ENCODE data around the gene PAQR5.
"Not testable (repeated sequence)": the region's sequence is repeated elsewhere in the genome, so short reads cannot be mapped to it uniquely, and the experiment has no call there.

PAQR5 gene

GRCh38 chr15:69439623-69440022 lies 140.9 kb downstream of the PAQR5 start:
- Histone ChIP-seq H3K36me3 (ENCODE audit: control insufficient read depth, insufficient read depth, low read length) (peaks cover 6% of the 10 kb centered on the region), H3K27me3 (replicated peaks; ENCODE audit: control insufficient read depth, insufficient read depth, low read length) (no peaks in the 10 kb centered on the region), H3K4me3 (replicated peaks; ENCODE audit: low read depth, low read length) (no peak overlapping the region)
- no peak for DNase-seq (ENCODE audit: extremely low read depth, insufficient read length)
- TF ChIP-seq CTCF (IDR thresholded peaks at IDR 0.05; ENCODE audit: insufficient read depth, low read length, poor library complexity, severe bottlenecking) = no peak

- no peak overlapping the region for H3K4me3 ChIP-seq (replicated peaks; ENCODE audit: low read depth, low read length)
- peaks cover 8% of the 10 kb centered on the region for H3K36me3 ChIP-seq (ENCODE audit: control insufficient read depth, insufficient read depth, low read length)
- DNase-seq (ENCODE audit: extremely low read depth, insufficient read length) = no peak
- no peak for TF ChIP-seq CTCF (IDR thresholded peaks at IDR 0.05; ENCODE audit: insufficient read depth, low read length, poor library complexity, severe bottlenecking)
- no peaks in the 10 kb centered on the region for H3K27me3 ChIP-seq (replicated peaks; ENCODE audit: control insufficient read depth, insufficient read depth, low read length)
Observed at GRCh38 chr15:69443032-69443611, 144.4 kb downstream of the PAQR5 start.

DNA sequence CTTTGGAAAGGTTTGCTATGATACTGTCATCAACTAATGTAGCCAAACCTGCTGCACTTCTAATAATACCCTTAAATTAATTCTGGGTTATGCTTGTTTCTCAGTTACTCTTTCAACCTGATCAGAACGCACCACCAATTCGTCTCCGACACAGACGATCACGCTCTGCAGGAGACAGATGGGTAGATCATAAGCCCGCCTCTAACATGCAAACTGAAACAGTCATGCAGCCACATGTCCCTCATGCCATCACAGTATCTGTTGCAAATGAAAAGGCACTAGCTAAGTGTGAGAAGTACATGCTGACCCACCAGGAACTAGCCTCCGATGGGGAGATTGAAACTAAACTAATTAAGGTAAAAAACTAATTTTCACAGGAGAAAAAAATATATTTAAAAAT lies 146.0 kb downstream of the PAQR5 start:
- Histone ChIP-seq H3K27me3 (replicated peaks; ENCODE audit: control insufficient read depth, insufficient read depth, low read length) (no peaks in the 10 kb centered on the region), H3K36me3 (ENCODE audit: control insufficient read depth, insufficient read depth, low read length) (peaks cover 5% of the 10 kb centered on the region), H3K4me3 (replicated peaks; ENCODE audit: low read depth, low read length) (no peak overlapping the region)
- no peak for TF ChIP-seq CTCF (IDR thresholded peaks at IDR 0.05; ENCODE audit: insufficient read depth, low read length, poor library complexity, severe bottlenecking)
- DNase-seq (ENCODE audit: extremely low read depth, insufficient read length) = no peak

- DNase-seq (ENCODE audit: extremely low read depth, insufficient read length) = no peak
- no peak for TF ChIP-seq CTCF (IDR thresholded peaks at IDR 0.05; ENCODE audit: insufficient read depth, low read length, poor library complexity, severe bottlenecking)
- Histone ChIP-seq H3K36me3 (ENCODE audit: control insufficient read depth, insufficient read depth, low read length) (peaks cover 4% of the 10 kb centered on the region; the same call in 1 of the 2 replicates), H3K4me3 (replicated peaks; ENCODE audit: low read depth, low read length) (no peak overlapping the region), H3K27me3 (replicated peaks; ENCODE audit: control insufficient read depth, insufficient read depth, low read length) (no peaks in the 10 kb centered on the region)
Observed at GRCh38 chr15:69446953-69447352, 148.2 kb downstream of the PAQR5 start.

DNA sequence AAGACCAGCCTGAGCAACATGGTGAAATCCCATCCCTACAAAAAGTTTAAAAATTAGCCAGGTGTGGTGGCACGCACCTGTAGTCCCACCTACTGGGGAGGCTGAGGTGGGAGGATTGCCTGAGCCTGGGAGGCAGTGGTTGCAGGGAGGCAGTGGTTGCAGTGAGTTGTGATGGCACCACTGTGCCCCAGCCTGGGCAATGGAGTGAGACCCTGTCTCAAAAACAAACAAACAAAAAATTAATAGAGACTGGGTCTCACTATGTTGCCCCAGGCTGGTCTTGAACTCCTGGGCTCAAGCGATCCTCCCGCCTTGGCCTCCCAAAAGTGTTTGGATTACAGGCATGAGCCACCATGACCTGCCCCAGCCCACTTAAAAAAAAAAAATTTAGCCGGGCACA lies 151.5 kb downstream of the PAQR5 start:
- H3K4me3 ChIP-seq (replicated peaks; ENCODE audit: low read depth, low read length); DNase-seq (ENCODE audit: extremely low read depth, insufficient read length); H3K27me3 ChIP-seq (replicated peaks; ENCODE audit: control insufficient read depth, insufficient read depth, low read length): not testable (repeated sequence)
- peaks cover 10% of the 10 kb centered on the region for H3K36me3 ChIP-seq (ENCODE audit: control insufficient read depth, insufficient read depth, low read length)

DNA sequence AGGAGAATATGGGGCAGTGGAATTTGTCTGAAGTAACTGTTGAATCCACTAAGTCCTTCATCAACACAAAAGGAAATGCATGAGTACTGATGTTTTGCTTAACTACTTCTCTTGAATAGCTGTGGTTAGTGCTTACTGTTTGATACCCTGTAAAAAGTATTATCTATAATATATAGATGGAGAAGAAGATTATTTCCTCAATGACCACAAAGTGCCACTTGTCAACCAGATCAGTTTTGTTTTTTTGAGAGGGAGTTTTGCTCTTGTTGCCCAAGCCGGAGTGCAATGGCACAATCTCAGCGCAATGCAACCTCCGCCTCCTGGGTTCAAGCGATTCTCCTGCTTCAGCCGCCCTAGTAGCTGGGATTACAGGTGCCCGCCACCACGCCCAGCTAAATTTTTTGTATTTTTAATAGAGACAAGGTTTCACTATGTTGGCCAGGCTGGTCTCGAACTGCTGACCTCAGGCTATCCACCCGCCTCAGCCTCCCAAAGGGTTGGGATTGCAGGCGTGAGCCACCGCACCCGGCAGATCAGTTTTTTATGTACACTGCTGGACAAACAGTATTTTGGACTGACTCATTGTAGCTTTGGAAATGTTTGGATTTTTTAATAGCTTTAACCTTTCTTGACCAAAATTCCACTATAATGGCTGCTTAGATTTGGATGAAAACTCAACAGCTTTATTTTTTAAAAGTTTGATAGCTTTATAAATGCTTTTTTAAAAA lies 152.4 kb downstream of the PAQR5 start:
- peaks cover 13% of the 10 kb centered on the region for H3K36me3 ChIP-seq (ENCODE audit: control insufficient read depth, insufficient read depth, low read length)
- H3K27me3 ChIP-seq (replicated peaks; ENCODE audit: control insufficient read depth, insufficient read depth, low read length) = no peaks in the 10 kb centered on the region
- DNase-seq (ENCODE audit: extremely low read depth, insufficient read length) = no peak
- H3K4me3 ChIP-seq (replicated peaks; ENCODE audit: low read depth, low read length) = no peak overlapping the region
- no peak for TF ChIP-seq CTCF (IDR thresholded peaks at IDR 0.05; ENCODE audit: insufficient read depth, low read length, poor library complexity, severe bottlenecking)

Data from GM06990 (cell line).